GM21515 (cell line): ENCODE data around the gene NPFF.

Experiments
- ATAC-seq: cut with Tn5 transposase; IDR thresholded peaks from one replicate; pipeline ENCODE4 v1.9.1; 2021; ENCODE audit not compliant: unreplicated experiment

NPFF gene

DNA sequence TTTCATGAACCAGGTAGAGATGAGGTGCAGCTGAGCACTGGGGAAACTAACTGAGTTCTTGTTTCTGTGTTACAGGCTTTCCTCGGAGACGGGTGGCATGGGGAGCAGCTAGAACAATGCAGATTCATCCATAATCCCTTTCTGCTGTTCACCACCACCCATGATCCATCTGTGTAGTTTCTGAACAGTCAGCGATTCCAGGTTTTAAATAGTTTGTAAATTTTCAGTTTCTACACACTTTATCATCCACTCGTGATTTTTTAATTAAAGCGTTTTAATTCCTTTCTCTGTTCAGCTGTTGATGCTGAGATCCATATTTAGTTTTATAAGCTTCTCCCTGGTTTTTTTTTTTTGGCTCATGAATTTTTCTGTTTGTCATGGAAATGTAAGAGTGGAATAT lies 28.0 kb downstream of the NPFF start:
- no peak for ATAC-seq

GRCh38 chr12:53478865-53479264 lies 28.4 kb downstream of the NPFF start:
- no peak for ATAC-seq

GRCh38 chr12:53476769-53477209 lies 30.5 kb downstream of the NPFF start:
- no peak for ATAC-seq

- no peak for ATAC-seq
Measured at GRCh38 chr12:53474819-53475218, 32.5 kb downstream of the NPFF start.

- ATAC-seq: no peak
Measured at GRCh38 chr12:53474077-53474476, 33.2 kb downstream of the NPFF start.

GRCh38 chr12:53472056-53472582 lies 35.2 kb downstream of the NPFF start:
- ATAC-seq: no peak

- ATAC-seq: no peak
Measured at GRCh38 chr12:53468282-53468681, 39.0 kb downstream of the NPFF start.

GRCh38 chr12:53467880-53468279 lies 39.4 kb downstream of the NPFF start:
- no peak for ATAC-seq

GRCh38 chr12:53467082-53467481 lies 40.2 kb downstream of the NPFF start:
- no peak for ATAC-seq

GRCh38 chr12:53466640-53467039 lies 40.6 kb downstream of the NPFF start:
- no peak for ATAC-seq

- ATAC-seq: no peak
Measured at GRCh38 chr12:53465679-53466078, 41.6 kb downstream of the NPFF start.

DNA sequence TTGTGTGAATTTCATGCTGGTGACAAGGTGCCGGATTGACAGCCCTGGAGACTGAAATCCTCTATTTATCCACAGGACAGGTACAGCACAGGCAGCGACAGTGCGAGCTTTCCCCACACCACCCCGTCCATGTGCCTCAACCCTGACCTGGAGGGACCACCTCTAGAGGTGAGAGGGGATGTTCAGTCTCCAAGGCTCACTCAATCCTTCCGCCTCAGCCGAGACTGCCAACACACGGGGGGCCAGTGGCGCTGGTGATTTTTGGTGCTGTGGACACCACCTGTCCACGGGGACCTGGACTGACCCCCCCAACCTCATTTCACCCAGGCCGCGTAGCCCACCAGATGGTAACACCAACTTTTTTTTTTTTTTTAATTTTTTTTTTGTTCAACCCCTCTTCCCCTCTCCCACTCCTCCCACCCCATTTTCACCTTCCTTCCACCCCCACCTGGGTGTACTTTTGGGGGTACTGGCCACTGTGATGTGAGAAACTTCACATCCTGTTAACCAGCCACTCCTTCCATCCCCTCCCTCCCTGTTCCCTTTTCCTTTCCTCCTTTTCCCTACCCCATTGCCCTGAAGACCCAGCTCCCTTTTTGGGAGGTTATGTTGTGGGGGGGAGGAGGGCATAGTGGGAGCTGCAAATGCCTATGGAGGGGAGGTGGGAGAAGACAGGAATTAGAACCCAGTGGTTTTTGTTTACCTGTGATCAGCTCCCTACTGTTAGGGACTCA lies 42.4 kb downstream of the NPFF start:
- no peak for ATAC-seq

DNA sequence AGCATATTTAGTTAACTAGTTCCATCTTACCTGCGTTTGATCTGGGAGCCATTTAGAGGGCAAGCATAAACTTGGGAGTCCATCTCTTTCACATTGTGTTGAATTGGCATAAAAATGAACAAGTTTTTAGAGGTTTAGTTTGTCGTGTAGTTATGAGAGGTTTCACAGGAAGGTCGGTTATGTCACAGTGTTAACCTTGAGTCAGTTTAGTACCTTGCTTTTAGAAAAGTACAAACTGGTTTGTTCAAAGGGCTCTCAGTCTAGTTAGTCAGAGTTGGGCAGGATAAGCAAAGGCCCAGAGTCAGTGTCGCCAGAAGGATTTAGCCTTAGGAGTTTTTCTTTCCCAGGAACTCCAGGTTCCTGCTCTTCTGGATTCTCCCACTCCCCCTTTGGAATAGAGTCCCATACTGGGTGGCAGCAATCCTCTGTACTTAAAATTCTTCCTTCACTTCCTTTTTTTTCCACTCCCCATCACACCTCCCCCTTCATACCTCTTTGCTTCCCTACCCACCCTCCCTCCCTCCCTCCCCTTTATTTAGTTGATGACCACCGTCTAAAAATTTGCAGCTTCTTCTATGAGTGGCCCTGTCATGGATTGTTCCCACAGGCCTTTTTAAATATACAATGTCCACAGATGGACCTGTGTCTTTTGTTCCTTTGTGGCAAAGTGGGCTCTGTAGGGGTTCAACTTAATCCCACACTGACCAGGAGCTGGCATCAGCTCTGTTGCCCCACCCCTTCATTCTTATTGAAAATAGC lies 43.3 kb downstream of the NPFF start:
- no peak for ATAC-seq

DNA sequence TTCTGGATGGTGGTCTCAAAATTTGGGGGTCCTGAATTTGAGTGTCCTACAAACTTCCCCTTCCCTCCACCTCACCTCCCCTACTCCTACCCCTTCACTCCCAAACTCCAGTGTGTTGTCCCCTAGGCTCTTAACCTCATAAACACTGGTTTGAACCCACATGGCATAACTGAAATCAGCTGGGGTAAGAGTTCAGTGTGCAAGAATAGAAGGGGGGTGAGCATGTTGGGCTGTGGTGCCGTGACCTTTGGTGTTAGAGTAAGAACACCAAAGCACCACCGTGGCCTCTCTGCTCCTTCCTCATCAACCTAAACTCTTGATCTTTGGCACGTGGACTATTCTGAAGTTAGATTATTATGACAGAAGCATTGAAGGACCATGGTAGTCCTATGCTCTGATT lies 44.3 kb downstream of the NPFF start:
- no peak for ATAC-seq

DNA sequence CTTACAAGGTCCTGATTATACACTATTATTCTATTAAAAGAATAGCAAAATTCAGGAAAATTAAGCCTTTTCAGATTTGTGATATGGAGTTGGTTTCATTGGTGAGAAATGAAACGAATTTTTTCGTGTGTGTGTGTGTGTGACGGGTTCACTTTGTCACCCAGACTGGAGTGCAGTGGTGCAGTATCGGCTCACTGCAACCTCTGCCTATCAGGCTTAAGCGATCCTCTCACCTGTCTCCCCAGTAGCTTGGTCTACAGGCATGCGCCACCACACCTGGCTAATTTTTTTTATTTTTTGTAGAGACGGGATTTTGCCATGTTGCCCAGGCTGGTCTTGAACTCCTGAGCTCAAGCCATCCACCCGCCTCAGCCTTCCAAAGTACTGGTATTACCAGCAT lies 45.7 kb downstream of the NPFF start:
- no peak for ATAC-seq

GRCh38 chr12:53461059-53461458 lies 46.2 kb downstream of the NPFF start:
- ATAC-seq: no peak

DNA sequence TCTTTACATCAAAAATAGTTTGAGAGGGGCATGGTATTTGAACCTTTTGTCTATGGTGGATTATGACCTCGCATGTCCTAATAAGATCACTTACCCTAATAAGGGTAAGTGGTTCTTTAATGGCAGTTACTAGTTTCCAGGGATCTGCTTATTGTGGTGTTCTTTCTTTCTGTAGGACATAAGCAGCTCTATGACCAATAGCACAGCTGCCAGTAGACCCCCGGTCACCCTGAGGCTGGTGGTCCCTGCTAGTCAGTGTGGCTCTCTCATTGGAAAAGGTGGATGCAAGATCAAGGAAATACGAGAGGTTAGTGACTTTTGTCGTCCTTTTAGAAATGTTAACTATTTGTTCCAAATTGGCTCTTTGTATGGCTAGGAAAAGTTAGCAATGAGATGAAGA lies 48.2 kb downstream of the NPFF start:
- ATAC-seq: no peak
